ENCODE data around the gene CDR2L.
"Not testable (repeated sequence)": the region's sequence is repeated elsewhere in the genome, so short reads cannot be mapped to it uniquely, and the experiment has no call there.

GRCh38 chr17:74969501-74969900 is 17.9 kb upstream of the CDR2L start:
- TF ChIP-seq POLR2A, CTCF (IDR thresholded peaks at IDR 0.05): not testable (repeated sequence)

All from adrenal gland (tissue), 5 donors.